Left cardiac atrium (tissue), 4 donors: ENCODE data around the gene RABEP2. TPM values are rescaled to one million over a fixed set of nuclear protein-coding genes. Genes with fewer than 3 reads are reported as not detected.
A peak's percentile ranks its signal among the peaks of the same experiment; 100 is the strongest.
"Not testable (repeated sequence)": the region's sequence is repeated elsewhere in the genome, so short reads cannot be mapped to it uniquely, and the experiment has no call there.

Experiments
- ATAC-seq, 2 donors: fragments of 200-7000 bp; cut with Tn5 transposase; one replicate each; pipeline ENCODE4 v1.9.1; 2020; ENCODE audit warnings: mild to moderate bottlenecking in 2 of 2, moderate library complexity in 2 of 2
- DNase-seq: peaks from one replicate; pipeline ENCODE4 v3.0.0-alpha.2; 2020
- intact Hi-C, 2 donors: fragments of 100-400 bp; cut with DNase I; formaldehyde crosslinking; loops; one replicate each; pipeline versions ENCODE4 v1.14.1 to v1.15.1; 2022 to 2023
- total RNA-seq, 2 donors: library from RNA; stranded (reverse); fragmentation: NEBNext Ultra II Directional; extraction: Animal tissue kit (Norgen Biotek cat#: 25700); gene quantifications; one replicate each; pipeline ENCODE4 v1.2.1, GENCODE V29; 2021
- donor health status: DM: no; HTN: yes; CAD: no.
- donor health status: DM: no; HTN: yes; CAD: no; lungs with severe emphysema.
- donor health status: DM: yes; HTN: yes; CAD: no.
- donor health status: Dilated cardiomyopathy.

RABEP2 gene
- total RNA-seq, 2 donors from 2014 or later = 14.7 to 21.0 TPM

- intact Hi-C loops = no loop called here
- DNase-seq (no peak), ATAC-seq (no peak)
Measured at GRCh38 chr16:28884045-28884444, 41.0 kb downstream of the RABEP2 start.

- DNase-seq (no peak), ATAC-seq (no peak)
- intact Hi-C loops = no loop called here
Measured at GRCh38 chr16:28883221-28883996, 41.6 kb downstream of the RABEP2 start.

GRCh38 chr16:28882551-28883160 lies 42.4 kb downstream of the RABEP2 start:
- no peak for DNase-seq
- intact Hi-C loops = no loop called here
- no peak for ATAC-seq

DNA sequence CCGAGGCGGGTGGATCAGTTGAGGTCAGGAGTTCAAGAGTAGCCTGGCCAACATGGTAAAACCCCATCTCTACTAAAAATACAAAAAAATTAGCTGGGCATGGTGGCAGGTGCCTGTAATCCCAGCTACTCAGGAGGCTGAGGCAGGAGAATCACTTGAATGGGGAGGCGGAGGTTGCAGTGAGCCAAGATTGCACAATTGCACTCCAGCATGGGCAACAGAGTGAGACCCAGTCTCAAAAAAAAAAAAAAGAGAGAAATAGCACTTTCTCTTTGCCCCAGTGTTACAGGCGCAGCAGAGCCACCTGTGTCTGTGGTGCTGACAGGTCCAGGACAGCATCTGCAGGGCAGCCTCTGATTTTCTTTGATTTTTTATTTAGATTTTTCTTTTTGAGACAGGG lies 43.5 kb downstream of the RABEP2 start:
- ATAC-seq, intact Hi-C loops, DNase-seq: not testable (repeated sequence)

GRCh38 chr16:28880955-28881354 lies 44.1 kb downstream of the RABEP2 start:
- DNase-seq = no peak
- intact Hi-C loops = no loop called here

DNA sequence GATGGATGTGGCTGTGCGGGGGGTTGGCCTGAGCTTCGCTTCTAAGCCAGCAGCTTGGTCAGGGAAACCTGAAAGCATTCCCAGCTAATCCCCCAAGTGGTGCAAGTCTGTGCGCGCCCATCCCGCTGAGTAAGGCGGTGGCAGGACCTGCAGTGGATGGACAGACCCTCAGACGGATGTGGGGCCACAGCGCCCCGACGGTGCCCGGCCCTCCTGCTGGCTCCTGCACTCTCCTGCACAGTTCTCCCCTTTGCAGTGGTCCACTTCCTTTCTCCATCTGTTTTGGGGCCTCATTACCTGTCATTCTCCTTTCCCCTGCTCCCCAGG lies 44.5 kb downstream of the RABEP2 start:
- no peak for ATAC-seq
- DNase-seq = no peak
- intact Hi-C loops = no loop called here

More at GRCh38 chr16:28880955-28881354, 44.1 kb downstream of the RABEP2 start:
- ATAC-seq = no peak

DNA sequence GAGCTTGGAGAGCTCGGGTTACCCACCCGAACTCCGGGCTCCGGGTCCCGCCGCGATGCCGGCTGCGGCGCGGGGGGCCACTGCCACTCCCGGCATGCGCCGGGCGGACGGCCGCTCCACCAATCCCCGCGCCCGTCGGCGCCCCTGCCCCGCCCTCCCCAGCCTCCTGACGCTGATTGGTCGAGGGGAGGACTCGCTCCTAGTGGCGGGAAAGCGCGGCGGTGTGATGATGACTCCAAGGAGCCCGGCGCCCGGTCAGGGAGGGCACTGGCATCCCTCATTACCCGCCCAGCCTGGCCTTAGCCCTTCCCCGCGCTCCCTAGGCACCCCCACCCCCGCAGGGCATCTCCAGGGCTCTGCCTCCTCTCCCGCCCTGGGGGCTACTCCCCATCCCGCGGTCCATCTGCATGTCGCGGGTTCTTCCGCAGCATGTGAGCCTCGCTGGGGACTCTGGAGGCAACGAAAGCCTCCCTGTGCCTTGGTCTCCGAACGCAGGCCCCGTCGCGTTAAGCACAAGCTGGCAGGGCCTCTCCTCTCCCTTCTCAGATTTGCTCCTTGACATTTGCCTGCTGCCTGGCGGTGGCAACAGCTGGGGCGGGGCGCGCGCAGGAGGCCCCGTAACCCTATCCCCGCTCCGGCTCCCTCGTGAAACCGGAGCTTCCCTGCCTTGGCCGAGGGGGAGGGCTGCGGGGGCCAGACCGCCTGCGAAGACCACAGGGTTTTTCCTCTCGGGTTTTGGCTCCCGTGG lies 45.0 kb downstream of the RABEP2 start:
- intact Hi-C loops = no loop called here
- DNase-seq (peak; percentile 92), ATAC-seq (peak; percentile 96 to 98)

DNA sequence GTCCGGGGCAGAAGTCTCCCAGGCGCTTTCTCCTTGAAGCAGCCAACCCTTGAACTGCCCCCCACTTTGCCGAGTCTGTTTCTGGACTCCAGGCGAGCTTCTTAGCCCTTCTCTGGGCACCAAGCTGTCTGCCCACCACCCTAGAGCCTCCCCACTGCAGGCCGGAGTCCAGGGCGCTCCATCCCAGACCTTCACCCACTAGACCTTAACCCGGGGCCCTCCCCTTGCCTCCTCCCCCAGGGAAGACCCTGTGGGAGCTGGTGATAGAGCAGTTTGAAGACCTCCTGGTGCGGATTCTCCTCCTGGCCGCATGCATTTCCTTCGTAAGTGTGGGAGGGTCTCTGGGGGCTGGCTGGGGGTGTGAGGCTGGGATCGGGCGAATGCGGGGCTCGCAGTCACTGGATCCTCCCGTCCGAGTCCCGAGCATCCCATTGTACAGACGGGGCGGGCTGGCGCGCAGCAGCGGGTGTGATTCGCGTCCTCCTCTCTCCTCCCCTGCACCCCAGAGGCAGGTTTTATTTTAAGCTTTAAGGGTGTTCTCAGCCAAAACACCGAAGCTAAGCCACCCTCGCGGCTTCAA lies 45.7 kb downstream of the RABEP2 start:
- DNase-seq (peak; percentile 40), ATAC-seq (peak; percentile 35 to 52)
- intact Hi-C loops = no loop called here

DNA sequence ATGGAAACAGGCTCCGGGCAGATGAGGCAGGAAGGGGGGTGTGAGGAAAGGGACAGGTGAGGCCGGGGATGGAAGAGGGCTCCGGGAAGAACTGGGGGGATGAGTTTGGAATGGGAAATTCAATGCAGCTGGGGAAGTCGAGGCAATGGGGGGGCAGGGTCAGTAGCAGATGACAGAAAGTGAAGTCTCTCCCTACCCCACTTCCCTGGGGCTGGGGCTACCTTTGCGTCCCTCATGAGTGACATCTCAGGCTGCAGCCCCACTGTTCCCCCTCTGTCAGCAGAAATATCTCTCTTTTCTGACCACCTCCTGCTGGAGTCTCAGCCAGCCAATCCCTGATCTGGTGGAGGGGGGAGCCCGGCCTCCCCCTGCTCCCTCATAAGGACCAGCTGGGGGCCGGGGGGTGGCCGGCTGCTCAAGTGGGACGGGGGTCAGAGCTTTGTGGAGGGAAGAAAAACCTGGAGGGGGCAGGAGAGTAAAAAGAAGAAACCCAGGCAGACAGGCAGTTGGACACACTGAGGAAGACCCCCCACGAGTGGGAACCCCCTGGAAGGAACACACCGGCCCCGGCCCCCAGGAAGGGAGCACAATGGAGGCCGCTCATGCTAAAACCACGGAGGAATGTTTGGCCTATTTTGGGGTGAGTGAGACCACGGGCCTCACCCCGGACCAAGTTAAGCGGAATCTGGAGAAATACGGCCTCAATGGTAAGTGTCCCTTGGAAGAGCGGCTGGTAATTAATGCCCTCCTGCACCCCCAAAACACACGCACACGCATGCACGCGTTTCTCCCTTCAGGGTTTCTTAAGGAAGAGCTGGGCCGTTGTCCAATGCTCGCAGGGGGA lies 46.7 kb downstream of the RABEP2 start, which contains the start of gene ATP2A1:
Gene ATP2A1 (plus strand): TSS at position 406 of the 844 bp plus-strand sequence. CDS start 184 bp downstream, at position 590.
- ATAC-seq (no peak), DNase-seq (no peak)
- intact Hi-C loops = no loop called here

DNA sequence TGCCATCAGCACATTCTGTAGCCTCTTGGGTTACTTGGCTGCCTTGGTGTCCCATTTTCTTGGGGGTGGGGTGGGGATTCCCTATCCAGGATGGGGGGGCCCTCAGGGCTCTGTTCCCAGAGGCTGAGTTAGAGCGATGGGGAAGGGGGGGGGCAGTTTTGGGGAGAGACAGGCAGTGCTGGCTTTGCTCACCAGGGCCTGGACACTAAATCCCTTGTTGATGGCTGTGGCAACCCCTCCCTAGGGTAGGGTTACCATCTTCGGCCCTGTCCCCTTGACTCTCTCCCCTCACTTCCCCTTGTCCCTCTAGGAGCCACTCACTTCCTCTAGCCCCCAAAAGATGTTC lies 47.4 kb downstream of the RABEP2 start:
- intact Hi-C loops = no loop called here
- ATAC-seq (no peak), DNase-seq (no peak)

GRCh38 chr16:28876973-28877654 lies 47.9 kb downstream of the RABEP2 start:
- intact Hi-C loops = no loop called here
- DNase-seq (no peak), ATAC-seq (no peak)

DNA sequence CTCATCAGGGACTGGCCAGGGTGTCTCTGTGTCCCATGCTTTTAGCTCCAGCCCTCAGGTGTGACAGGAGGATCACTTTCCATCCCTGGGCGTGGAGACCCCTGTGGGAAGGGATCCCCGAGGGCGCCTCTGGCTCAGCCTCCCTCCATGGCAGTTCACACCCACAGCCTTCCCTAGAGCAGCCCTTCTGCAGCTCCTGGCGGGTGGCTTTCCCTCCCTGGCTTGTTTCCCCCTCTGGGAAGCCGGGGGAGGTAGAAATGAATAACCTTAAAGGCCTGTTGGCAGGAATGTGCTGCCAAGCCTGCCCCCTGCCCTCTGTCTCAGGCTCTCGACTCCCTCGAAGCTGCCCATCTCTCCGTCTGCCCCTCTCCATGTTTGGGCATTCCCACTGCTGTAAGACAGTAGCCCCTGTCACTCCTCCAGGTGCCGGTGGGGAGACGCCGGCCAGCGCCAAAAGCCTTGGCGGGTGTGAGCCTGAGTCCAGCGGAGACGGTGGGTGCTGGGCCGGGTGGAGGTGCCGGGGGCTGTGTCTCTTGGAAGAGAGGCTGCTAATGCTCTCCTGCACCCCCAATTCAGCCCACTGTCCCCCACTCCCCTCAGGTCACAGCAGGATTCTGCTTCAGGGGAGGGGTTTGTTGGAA lies 48.9 kb downstream of the RABEP2 start:
- ATAC-seq = no peak
- DNase-seq = no peak
- intact Hi-C loops = no loop called here

- intact Hi-C loops = no loop called here
- ATAC-seq (no peak), DNase-seq (no peak)
Measured at GRCh38 chr16:28875134-28876018, 49.7 kb downstream of the RABEP2 start.

DNA sequence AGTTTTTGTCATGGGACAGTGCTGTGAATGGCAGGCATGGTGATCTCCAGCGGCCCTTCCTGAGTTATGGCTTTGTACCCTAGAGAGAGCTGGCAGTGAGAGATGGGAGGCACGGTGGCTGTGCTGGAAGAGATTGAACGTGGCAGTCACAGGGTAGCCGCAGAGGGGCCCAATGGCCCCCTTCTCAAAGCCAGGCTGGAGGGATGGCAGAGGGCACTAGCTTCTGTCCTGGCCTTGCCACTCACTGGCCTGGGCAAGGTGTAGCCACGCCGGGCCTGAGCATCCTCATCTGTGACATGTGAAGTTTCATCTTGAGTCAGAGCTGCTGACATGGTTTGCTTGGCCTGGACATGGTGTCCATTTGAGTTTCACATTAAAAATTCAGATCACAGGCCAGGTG lies 50.6 kb downstream of the RABEP2 start:
- intact Hi-C loops = no loop called here
- no peak for ATAC-seq
- no peak for DNase-seq

DNA sequence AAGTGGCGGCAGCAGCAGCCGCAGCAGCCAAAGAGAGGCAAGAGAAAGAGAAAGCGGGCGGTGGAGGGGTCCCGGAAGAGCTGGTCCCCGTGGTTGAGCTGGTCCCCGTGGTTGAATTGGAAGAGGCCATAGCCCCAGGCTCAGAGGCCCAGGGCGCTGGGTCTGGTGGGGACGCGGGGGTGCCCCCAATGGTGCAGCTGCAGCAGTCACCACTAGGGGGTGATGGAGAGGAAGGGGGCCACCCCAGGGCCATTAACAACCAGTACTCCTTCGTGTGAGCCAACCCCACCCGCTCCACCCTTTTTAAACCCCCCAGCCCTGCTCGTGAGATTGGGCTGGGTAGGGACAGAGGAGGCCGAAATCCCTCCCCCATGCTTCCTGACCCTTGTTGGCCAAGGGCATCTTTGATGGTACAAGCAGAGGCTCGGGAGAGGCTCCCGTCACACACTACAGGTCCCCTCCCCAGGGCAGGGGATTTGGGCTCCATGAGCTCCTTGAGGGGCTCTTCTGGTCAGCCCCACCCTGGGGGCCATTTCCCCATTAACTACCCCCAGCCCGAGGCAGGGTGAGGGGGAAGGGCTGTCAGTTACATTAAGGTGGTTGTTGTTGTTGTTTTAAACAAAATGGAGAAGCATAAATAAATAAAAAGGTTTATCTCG lies 51.4 kb downstream of the RABEP2 start:
- DNase-seq (no peak), ATAC-seq (peak in 1 of 2 donors; percentile 13)
- intact Hi-C loops = no loop called here

DNA sequence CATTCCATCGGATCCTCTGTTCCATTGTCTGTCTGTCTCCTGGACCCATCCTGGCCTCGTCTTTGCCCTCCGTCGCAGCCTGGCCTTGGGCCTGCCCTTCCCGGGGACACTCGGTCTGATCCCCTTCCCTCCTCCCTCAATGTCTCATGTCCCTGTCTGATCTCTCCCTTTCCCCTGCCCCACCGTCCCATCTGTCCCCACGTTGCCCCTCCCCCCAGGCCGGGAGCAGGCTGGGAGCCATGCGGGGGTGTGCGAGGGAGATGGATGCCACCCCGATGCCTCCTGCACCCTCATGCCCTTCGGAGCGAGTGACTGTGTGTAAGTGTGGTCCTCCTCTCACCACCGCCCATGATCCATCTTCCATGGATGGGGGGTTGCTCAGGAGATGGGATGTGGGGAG lies 52.1 kb downstream of the RABEP2 start:
- intact Hi-C loops = no loop called here
- no peak for ATAC-seq

GRCh38 chr16:28869201-28869600 lies 55.8 kb downstream of the RABEP2 start:
- intact Hi-C loops = no loop called here
- ATAC-seq (no peak), DNase-seq (no peak)

More for the DNA sequence above, 52.1 kb downstream of the RABEP2 start:
- DNase-seq = no peak
